ENCODE data around the gene GPR42. TPM values are rescaled to one million over a fixed set of nuclear protein-coding genes. Genes with fewer than 3 reads are reported as not detected.
A peak's percentile ranks its signal among the peaks of the same experiment; 100 is the strongest.

The GPR42 gene
- total and polyA plus RNA-seq, 10 of the 15 experiments (the other 5 are each of a cell fraction or from before 2014, with no cell fraction given): 0.13 TPM; not detected in 9

DNA sequence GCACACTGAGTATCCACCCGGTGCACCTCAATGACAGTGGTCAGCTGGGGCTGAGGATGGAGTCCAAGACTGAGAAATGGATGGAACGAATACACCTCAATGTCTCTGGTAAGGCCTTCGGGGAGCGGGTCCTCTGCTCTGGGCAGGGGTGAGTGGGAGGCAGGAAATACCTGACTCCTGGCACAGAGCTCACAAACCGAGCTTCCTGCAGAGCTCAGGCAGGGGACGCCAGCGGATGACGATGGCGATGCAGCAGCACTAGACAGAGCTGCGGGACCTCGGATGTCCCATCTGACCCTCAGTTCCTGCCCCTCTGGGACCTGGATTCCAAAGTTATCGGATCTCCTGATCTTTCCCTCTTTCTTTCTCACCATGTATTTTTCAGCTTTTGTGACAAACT, 38.1 kb upstream of the GPR42 start (continued):
- TF ChIP-seq EGR1 (IDR thresholded peaks at IDR 0.05; ENCODE audit: borderline replicate concordance in 1 of 2, low read depth in 2 of 2, low read length in 2 of 2): peak in 1 of 2 experiments; percentile 59; a peak in 1 of 3 replicates
- TF ChIP-seq MYB (IDR thresholded peaks at IDR 0.05; ENCODE audit: borderline replicate concordance, low read depth, low read length): no peak
- TF ChIP-seq RAD21 (IDR thresholded peaks at IDR 0.05; ENCODE audit: insufficient read depth, low read depth, low read length): peak; percentile 17; the same call in 1 of the 2 replicates
- 0 out of 4 replicates have a peak, but pooled peaks of 1 of the 2 experiments have one; percentile 8 for TF ChIP-seq ETV6 (conservative IDR thresholded peaks at IDR 0.05 in 1 of 2, IDR thresholded peaks at IDR 0.05 in 1 of 2; ENCODE audit: borderline replicate concordance in 1 of 2, low read depth in 1 of 2)
- TF ChIP-seq DPF2 (IDR thresholded peaks at IDR 0.05): peak; percentile 29; the same call in 1 of the 2 replicates
- no peak for TF ChIP-seq ZZZ3 (IDR thresholded peaks at IDR 0.05; ENCODE audit: control insufficient read depth, insufficient read length, low read depth)
- TF ChIP-seq, protein P1, sequence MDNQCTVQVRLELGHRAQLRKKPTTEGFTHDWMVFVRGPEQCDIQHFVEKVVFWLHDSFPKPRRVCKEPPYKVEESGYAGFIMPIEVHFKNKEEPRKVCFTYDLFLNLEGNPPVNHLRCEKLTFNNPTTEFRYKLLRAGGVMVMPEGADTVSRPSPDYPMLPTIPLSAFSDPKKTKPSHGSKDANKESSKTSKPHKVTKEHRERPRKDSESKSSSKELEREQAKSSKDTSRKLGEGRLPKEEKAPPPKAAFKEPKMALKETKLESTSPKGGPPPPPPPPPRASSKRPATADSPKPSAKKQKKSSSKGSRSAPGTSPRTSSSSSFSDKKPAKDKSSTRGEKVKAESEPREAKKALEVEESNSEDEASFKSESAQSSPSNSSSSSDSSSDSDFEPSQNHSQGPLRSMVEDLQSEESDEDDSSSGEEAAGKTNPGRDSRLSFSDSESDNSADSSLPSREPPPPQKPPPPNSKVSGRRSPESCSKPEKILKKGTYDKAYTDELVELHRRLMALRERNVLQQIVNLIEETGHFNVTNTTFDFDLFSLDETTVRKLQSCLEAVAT (IDR thresholded peaks at IDR 0.05): 0 out of 2 replicates have a peak, but pooled peaks have one; percentile 62
- TF ChIP-seq FOS (IDR thresholded peaks at IDR 0.05; ENCODE audit: borderline replicate concordance, extremely low read depth, insufficient read length): no peak

- intact Hi-C loops (cut with micrococcal nuclease; ENCODE audit: unreplicated experiment): no loop called here
- FAIRE-seq (no peak), DNase-seq (ENCODE audit: low read depth, low spot score) (no peak), ATAC-seq (peak; percentile 6)
- H3K79me2 ChIP-seq (ENCODE audit: control insufficient read depth, insufficient read depth, low read length): peaks cover 69% of the 10 kb centered on the region
- H3K27ac ChIP-seq (ENCODE audit: control insufficient read depth, insufficient read depth): peak overlapping the region; percentile 93
- SMC1A ChIA-PET (ENCODE audit: uncharacterized antibody, unreplicated experiment): interaction anchor here (0.9 to 9.8 kb wide), 16 partner anchors 8 to 161 kb away, joined by 3 to 152 read pairs (median 7); partner anchors contain the start of gene FFAR1
- CTCF ChIA-PET: interaction anchor here (0.6 to 6.5 kb wide), 8 partner anchors 11 to 351 kb away, joined by 3 to 61 read pairs (median 8); partner anchors contain the start of gene FFAR1
- 11% methylated on average over 10 of the region's 10 CpGs for WGBS (ENCODE audit: insufficient coverage, insufficient replicate concordance, low lambda C conversion rate, missing lambda C conversion rate)
- peaks cover 11 to 12% of the 10 kb centered on the region in 2 experiments; a peak in 3 of 4 replicates for H3K36me3 ChIP-seq (ENCODE audit: control insufficient read depth in 2 of 2, insufficient read depth in 2 of 2, low read length in 1 of 2)
- peaks cover 51% of the 10 kb centered on the region for H3K4me1 ChIP-seq (ENCODE audit: control insufficient read depth, insufficient read depth, low read length)
- in situ Hi-C loops (cut with MboI): loop anchor here (10.0 kb wide), 1 partner anchor 571 kb away; the partner anchor contains the start of genes HCST, NFKBID and TYROBP
- H3K9me3 ChIP-seq (replicated peaks; ENCODE audit: control insufficient read depth, insufficient read depth, low read length): no peaks in the 10 kb centered on the region
- TSS peak; percentile 93 for BruUV-seq (replicated peaks)
- peak overlapping the region; percentile 97 for H3K4me2 ChIP-seq (ENCODE audit: control insufficient read depth, insufficient read depth)
- no peaks in the 10 kb centered on the region for H4K20me1 ChIP-seq (ENCODE audit: control insufficient read depth, insufficient read depth)
- no peaks in the 10 kb centered on the region for H3K27me3 ChIP-seq (replicated peaks in 1 of 2; ENCODE audit: control insufficient read depth in 2 of 2, insufficient read depth in 2 of 2, low read length in 1 of 2)
- H3K4me3 ChIP-seq: peak overlapping the region; percentile 72
- H2AFZ ChIP-seq (ENCODE audit: control insufficient read depth, low read depth, low read length): no peak overlapping the region
- H3K9ac ChIP-seq (ENCODE audit: control insufficient read depth, insufficient read depth, low read length): peak overlapping the region; percentile 82
- RAD21 ChIA-PET (ENCODE audit: unreplicated experiment): interaction anchor here (1.4 to 9.4 kb wide), 11 partner anchors 10 to 128 kb away, joined by 3 to 127 read pairs (median 12); partner anchors contain the start of gene FFAR1
- POLR2A ChIA-PET: interaction anchor here (0.7 to 7.2 kb wide), 18 partner anchors 8 to 276 kb away, joined by 4 to 135 read pairs (median 6); partner anchors contain the start of genes FFAR1 and USF2
- TF ChIP-seq NKRF (conservative IDR thresholded peaks at IDR 0.05): 0 out of 2 replicates have a peak, but pooled peaks have one; percentile 9
- no peak for TF ChIP-seq BHLHE40 (IDR thresholded peaks at IDR 0.05; ENCODE audit: borderline replicate concordance in 1 of 2, low read depth in 2 of 2, low read length in 1 of 2)
- TF ChIP-seq CBX3 (IDR thresholded peaks at IDR 0.05; ENCODE audit: borderline replicate concordance, low read depth): no peak
- peak; percentile 45 for TF ChIP-seq RUNX3 (IDR thresholded peaks at IDR 0.05; ENCODE audit: low read length)
- TF ChIP-seq, protein P2, sequence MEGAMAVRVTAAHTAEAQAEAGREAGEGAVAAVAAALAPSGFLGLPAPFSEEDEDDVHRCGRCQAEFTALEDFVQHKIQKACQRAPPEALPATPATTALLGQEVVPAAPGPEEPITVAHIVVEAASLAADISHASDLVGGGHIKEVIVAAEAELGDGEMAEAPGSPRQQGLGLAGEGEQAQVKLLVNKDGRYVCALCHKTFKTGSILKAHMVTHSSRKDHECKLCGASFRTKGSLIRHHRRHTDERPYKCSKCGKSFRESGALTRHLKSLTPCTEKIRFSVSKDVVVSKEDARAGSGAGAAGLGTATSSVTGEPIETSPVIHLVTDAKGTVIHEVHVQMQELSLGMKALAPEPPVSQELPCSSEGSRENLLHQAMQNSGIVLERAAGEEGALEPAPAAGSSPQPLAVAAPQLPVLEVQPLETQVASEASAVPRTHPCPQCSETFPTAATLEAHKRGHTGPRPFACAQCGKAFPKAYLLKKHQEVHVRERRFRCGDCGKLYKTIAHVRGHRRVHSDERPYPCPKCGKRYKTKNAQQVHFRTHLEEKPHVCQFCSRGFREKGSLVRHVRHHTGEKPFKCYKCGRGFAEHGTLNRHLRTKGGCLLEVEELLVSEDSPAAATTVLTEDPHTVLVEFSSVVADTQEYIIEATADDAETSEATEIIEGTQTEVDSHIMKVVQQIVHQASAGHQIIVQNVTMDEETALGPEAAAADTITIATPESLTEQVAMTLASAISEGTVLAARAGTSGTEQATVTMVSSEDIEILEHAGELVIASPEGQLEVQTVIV (IDR thresholded peaks at IDR 0.05; ENCODE audit: borderline replicate concordance, partially characterized antibody): no peak
Observed at GRCh38 chr19:35334144-35334753, 36.6 kb upstream of the GPR42 start.

Data from GM12878 (cell line).